CD8-positive, alpha-beta memory T cell (primary cell): Measurements from ENCODE around the gene POM121C. TPM values are rescaled to one million over a fixed set of nuclear protein-coding genes. Genes with fewer than 3 reads are reported as not detected.
"Not testable (repeated sequence)": the region's sequence is repeated elsewhere in the genome, so short reads cannot be mapped to it uniquely, and the experiment has no call there.

Experiments used
- CTCF ChIA-PET: fragments of 350-600 bp; sonication (Branson Sonifier 250); formaldehyde crosslinking; loops from one replicate; lab custom pipeline; 2021; ENCODE audit warnings: antibody characterized with exemption; lab: Charles Lee
- POLR2A ChIA-PET: fragments of 350-600 bp; sonication (Branson Sonifier 250); formaldehyde crosslinking; loops from one replicate; lab custom pipeline; 2021; ENCODE audit warnings: antibody characterized with exemption; lab: Charles Lee
- DNase-seq, 5 donors: peaks; one replicate each; pipeline versions ENCODE4 v3.0.0 to v3.0.0-alpha.2; 2020 to 2022; ENCODE audit warnings: mixed read lengths in 1 of 5
- H3K27ac ChIP-seq: one replicate; pipeline ENCODE4 v1.7.0; 2013; ENCODE audit warnings: low read depth, mild to moderate bottlenecking, low read length, moderate library complexity
- H3K27me3 ChIP-seq: 2 replicates; pipeline ENCODE4 v1.7.0; 2013; ENCODE audit warnings: low read length, mild to moderate bottlenecking; ENCODE audit not compliant: insufficient read depth, poor library complexity, severe bottlenecking
- H3K36me3 ChIP-seq: 2 replicates; pipeline ENCODE4 v1.7.0; 2013; ENCODE audit warnings: mild to moderate bottlenecking, low read length, moderate library complexity; ENCODE audit not compliant: insufficient read depth
- H3K4me1 ChIP-seq: 2 replicates; pipeline ENCODE4 v1.7.0; 2013; ENCODE audit warnings: mild to moderate bottlenecking, low read length, moderate library complexity; ENCODE audit not compliant: insufficient read depth
- H3K4me3 ChIP-seq: 2 replicates; pipeline ENCODE4 v1.7.0; 2013; ENCODE audit warnings: mild to moderate bottlenecking, low read length
- H3K9me3 ChIP-seq: 2 replicates; pipeline ENCODE4 v1.7.0; 2013; ENCODE audit warnings: mild to moderate bottlenecking, low read length
- H3K27ac Mint-ChIP-seq, 8 donors: one replicate each; pipeline ENCODE4 v1.8.0; 2020 to 2021; ENCODE audit warnings: mixed read lengths in 8 of 8, mild to moderate bottlenecking in 6 of 8, inconsistent platforms in 3 of 8, moderate library complexity in 3 of 8
- H3K27me3 Mint-ChIP-seq, 2 donors: one replicate each; pipeline ENCODE4 v1.8.0; 2020 to 2021; ENCODE audit warnings: mixed read lengths in 2 of 2, mild to moderate bottlenecking in 1 of 2, moderate library complexity in 1 of 2
- H3K36me3 Mint-ChIP-seq, 3 donors: one replicate each; pipeline ENCODE4 v1.8.0; 2020 to 2021; ENCODE audit warnings: mixed read lengths in 3 of 3, inconsistent platforms in 1 of 3, mild to moderate bottlenecking in 1 of 3
- H3K4me1 Mint-ChIP-seq, 3 donors: one replicate each; pipeline ENCODE4 v1.8.0; 2020 to 2021; ENCODE audit warnings: mixed read lengths in 3 of 3, inconsistent platforms in 1 of 3, mild to moderate bottlenecking in 1 of 3
- H3K4me3 Mint-ChIP-seq, 7 donors: one replicate each; pipeline ENCODE4 v1.8.0; 2020 to 2021; ENCODE audit warnings: mixed read lengths in 7 of 7, mild to moderate bottlenecking in 6 of 7, moderate library complexity in 4 of 7, inconsistent platforms in 2 of 7
- H3K9me3 Mint-ChIP-seq, 5 donors: one replicate each; pipeline ENCODE4 v1.8.0; 2020 to 2022; ENCODE audit warnings: mixed read lengths in 5 of 5, mild to moderate bottlenecking in 3 of 5, moderate library complexity in 2 of 5, inconsistent platforms in 1 of 5
- polyA plus RNA-seq: library from polyadenylated mRNA; unstranded; fragments of 300-500 nt; fragmentation: Illumina TruSeq; gene quantifications from one replicate; pipeline ENCODE4 v1.2.3, GENCODE V29; 2021
- total RNA-seq, 2 experiments: library from RNA; stranded (reverse); gene quantifications; one replicate each; pipeline ENCODE4 v1.2.3, GENCODE V29; 2021

The POM121C gene
- total and polyA plus RNA-seq, 3 experiments from 2014 or later = 28.0 to 64.6 (median 64.5) TPM

DNA sequence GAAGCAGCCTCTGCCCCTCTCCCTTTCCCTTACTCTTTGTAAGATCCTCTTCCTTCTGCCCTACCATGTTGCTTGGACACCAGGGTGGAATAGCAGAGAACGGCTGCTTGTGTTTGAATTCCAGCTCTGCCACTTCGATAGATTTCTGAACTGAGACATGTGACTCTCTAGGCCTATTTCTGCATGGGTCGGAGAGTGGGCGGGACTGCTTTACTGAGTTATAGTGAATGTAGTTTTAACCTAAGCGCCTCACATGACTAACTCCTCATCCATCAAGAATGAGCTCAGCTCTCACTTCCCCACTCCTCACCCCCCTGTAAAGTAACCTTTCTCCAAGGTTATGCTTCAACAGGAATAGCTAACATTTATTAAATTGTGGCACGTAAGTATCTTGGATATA lies 71.9 kb downstream of the POM121C start:
- H3K4me3 ChIP-seq, POLR2A ChIA-PET, DNase-seq, H3K27me3 Mint-ChIP-seq, H3K27ac Mint-ChIP-seq, H3K36me3 ChIP-seq, H3K9me3 Mint-ChIP-seq, H3K4me1 Mint-ChIP-seq, H3K9me3 ChIP-seq, H3K27ac ChIP-seq, H3K4me1 ChIP-seq, H3K27me3 ChIP-seq, CTCF ChIA-PET, H3K4me3 Mint-ChIP-seq: not testable (repeated sequence)
- H3K36me3 Mint-ChIP-seq = peaks cover 0 to 28% (median 0%) of the 10 kb centered on the region in 3 donors

DNA sequence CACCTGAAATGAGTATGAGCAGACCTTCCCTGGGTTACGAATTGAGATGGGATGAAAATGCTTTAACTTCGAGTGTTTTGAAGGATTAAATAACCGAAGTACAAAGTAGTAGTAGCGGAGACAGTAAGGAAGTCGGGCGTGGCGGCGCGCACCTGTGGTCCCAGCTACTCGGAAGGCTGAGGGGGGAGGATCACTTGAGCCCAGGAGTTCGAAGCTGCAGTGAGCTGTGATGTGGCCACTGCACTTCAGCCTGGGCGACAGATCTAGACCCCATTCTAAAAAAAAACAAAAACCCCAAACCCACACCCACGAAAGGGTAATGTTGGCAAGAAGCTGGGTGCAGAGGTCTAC lies 75.3 kb downstream of the POM121C start:
- H3K4me3 ChIP-seq, CTCF ChIA-PET, H3K9me3 ChIP-seq, H3K4me3 Mint-ChIP-seq, POLR2A ChIA-PET, H3K4me1 ChIP-seq, H3K36me3 ChIP-seq, H3K27ac Mint-ChIP-seq, H3K27ac ChIP-seq, DNase-seq, H3K27me3 ChIP-seq, H3K9me3 Mint-ChIP-seq, H3K4me1 Mint-ChIP-seq, H3K27me3 Mint-ChIP-seq: not testable (repeated sequence)
- peaks cover 0 to 12% (median 0%) of the 10 kb centered on the region in 3 donors for H3K36me3 Mint-ChIP-seq

DNA sequence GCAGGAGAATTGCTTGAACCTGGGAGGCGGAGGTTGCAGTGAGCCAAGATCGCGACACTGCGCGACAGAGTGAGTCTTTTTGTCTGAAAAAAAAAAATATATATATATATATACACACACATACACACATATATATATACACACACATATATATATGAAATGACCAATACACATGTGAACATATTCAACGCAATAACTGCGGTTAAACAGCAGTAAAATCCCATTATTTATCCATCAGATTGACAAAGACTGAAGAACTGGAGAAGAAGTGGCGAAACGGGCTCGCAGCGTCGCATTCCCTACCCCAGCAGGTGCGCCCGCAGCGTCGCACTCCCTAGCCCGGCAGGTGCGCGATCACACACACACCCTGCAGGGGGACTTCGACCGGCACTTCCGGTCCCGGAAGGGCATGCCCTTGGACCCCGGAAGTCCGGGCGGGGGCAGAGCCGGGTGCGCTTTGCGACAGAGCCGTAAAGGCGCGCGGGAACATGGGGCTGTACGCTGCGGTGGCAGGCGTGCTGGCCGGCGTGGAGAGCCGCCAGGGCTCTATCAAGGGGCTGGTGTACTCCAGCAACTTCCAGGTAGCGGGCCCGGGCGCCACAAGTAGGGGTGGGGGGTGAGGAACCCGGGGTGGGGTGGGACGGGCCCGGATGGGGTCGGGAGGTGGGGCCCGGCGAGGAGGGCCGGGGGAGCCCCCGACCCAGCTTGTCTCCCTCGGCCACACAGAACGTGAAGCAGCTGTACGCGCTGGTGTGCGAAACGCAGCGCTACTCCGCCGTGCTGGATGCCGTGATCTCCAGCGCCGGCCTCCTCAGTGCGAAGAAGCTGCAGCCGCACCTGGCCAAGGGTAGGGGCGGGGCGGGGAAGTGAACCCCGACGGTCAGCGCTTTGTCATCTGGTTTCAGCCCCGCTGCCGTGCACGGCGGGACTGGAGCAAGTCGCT lies 75.9 kb downstream of the POM121C start:
- H3K4me1 Mint-ChIP-seq, H3K4me1 ChIP-seq, H3K9me3 Mint-ChIP-seq, H3K36me3 Mint-ChIP-seq, H3K36me3 ChIP-seq, POLR2A ChIA-PET, H3K27ac ChIP-seq, H3K4me3 ChIP-seq, CTCF ChIA-PET, H3K9me3 ChIP-seq, H3K27me3 ChIP-seq, H3K27me3 Mint-ChIP-seq: not testable (repeated sequence)
- Mint-ChIP-seq H3K27ac (peak overlapping the region in 1 of 8 donors; percentile 57), H3K4me3 (peak overlapping the region in 6 of 7 donors; percentile 19 to 76 (median 66))
- peak in 2 of 5 donors; percentile 29 to 41 for DNase-seq

GRCh38 chr7:75404663-75405062 lies 81.4 kb downstream of the POM121C start:
- H3K4me1 Mint-ChIP-seq, H3K4me1 ChIP-seq, H3K9me3 Mint-ChIP-seq, CTCF ChIA-PET, H3K4me3 Mint-ChIP-seq, H3K36me3 ChIP-seq, H3K27me3 ChIP-seq, H3K27me3 Mint-ChIP-seq, H3K9me3 ChIP-seq, POLR2A ChIA-PET, H3K36me3 Mint-ChIP-seq, H3K27ac Mint-ChIP-seq, H3K4me3 ChIP-seq, H3K27ac ChIP-seq, DNase-seq: not testable (repeated sequence)

GRCh38 chr7:75403455-75404443 lies 82.3 kb downstream of the POM121C start:
- H3K27ac ChIP-seq, H3K9me3 ChIP-seq, H3K4me1 Mint-ChIP-seq, H3K36me3 ChIP-seq, H3K9me3 Mint-ChIP-seq, POLR2A ChIA-PET, H3K4me3 ChIP-seq, H3K27me3 ChIP-seq, CTCF ChIA-PET, H3K27me3 Mint-ChIP-seq, H3K4me3 Mint-ChIP-seq, DNase-seq, H3K4me1 ChIP-seq, H3K36me3 Mint-ChIP-seq, H3K27ac Mint-ChIP-seq: not testable (repeated sequence)

DNA sequence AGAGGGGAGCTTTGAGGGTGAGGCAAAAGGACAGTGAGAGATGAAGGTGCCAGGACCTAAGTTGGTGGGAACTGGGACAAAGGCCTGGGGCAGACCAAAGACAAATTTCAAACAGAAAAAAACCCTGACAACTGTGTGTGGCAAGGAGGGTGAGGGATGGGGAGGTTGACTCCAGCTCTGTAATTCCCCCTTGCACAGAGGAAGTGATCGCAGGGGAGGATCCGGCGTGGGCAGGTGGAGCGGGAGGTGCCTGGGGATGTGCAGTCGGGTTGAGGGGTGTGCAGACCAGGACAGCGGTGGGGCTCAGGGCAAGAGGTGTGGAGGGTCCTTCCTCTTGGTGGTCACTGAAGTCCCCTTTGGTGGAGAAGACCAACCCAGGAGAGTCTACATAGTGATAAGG lies 85.5 kb downstream of the POM121C start:
- H3K27me3 ChIP-seq, H3K4me3 Mint-ChIP-seq, H3K36me3 ChIP-seq, H3K27me3 Mint-ChIP-seq, H3K4me1 ChIP-seq, H3K9me3 ChIP-seq, H3K9me3 Mint-ChIP-seq, H3K4me3 ChIP-seq, H3K4me1 Mint-ChIP-seq, H3K27ac ChIP-seq, POLR2A ChIA-PET, CTCF ChIA-PET, H3K27ac Mint-ChIP-seq, DNase-seq, H3K36me3 Mint-ChIP-seq: not testable (repeated sequence)

GRCh38 chr7:75398771-75399700 lies 87.1 kb downstream of the POM121C start:
- POLR2A ChIA-PET, CTCF ChIA-PET, H3K4me3 Mint-ChIP-seq, H3K27ac ChIP-seq, DNase-seq, H3K27me3 Mint-ChIP-seq, H3K4me1 Mint-ChIP-seq, H3K9me3 Mint-ChIP-seq, H3K4me3 ChIP-seq, H3K36me3 Mint-ChIP-seq, H3K27ac Mint-ChIP-seq, H3K9me3 ChIP-seq, H3K27me3 ChIP-seq, H3K36me3 ChIP-seq, H3K4me1 ChIP-seq: not testable (repeated sequence)
